T-helper 1 cell (primary cell): ENCODE data around the gene HTR4.

Experiments used
- DNase-seq, 5 donors: peaks; one replicate each; pipeline ENCODE4 v3.0.0-alpha.2; 2012 to 2020

The HTR4 gene

DNA sequence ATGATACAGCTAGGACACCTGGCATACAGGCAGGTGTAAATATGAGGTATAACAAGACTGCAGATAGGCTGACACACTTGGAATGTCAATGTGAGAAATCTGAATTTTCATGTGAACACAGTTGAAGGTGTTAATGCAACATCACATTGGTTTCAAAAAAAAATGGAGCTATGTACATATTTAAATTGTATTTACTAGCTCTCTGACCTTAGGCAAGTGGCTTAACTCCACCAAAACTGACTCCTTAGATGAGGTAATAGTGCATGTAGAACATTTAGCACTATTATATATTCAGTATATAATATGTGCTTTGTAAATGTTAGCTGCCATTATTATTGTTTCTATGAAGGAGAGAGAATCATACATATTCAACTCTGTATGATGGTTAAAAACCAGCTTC is 48.0 kb downstream of the HTR4 start:
- DNase-seq = no peak

GRCh38 chr5:148599187-148599586 is 55.1 kb downstream of the HTR4 start:
- no peak for DNase-seq

DNA sequence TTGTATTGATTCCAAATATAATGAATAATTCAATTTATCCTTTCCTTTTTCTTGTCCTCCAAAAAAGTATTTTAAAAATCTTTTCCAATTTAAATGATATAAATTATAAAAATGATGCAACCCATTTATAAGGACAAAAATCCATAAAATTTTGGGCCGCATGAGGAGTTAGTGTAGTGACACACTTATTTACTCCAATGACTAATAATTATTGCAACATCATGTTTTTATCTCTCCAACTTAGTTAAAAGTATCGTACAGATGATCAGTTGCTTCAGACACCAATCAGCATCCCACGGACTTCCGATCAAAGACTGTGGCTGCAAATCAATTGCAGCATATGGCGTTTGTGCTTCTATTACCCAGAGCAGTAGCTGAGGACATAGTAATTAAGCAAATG is 58.6 kb downstream of the HTR4 start:
- DNase-seq = no peak

DNA sequence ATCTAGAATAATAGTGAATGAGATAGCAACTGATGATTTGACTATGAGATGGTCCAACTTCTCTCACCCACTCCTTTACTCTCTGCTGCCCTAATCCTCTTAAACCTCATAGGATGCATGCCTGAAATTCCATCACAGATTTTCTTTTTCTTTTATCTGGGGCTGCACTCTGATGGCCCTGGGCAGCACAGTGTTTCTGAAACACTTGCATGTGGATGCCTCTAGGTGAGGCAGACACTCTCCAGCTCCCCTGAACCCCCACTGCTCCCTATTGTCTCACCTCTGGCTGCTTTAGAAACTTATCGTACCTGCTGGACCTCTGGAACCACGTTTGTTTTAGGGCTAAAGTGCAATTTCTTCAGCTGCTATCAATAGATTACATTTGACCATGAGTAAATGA is 67.5 kb downstream of the HTR4 start:
- no peak for DNase-seq

DNA sequence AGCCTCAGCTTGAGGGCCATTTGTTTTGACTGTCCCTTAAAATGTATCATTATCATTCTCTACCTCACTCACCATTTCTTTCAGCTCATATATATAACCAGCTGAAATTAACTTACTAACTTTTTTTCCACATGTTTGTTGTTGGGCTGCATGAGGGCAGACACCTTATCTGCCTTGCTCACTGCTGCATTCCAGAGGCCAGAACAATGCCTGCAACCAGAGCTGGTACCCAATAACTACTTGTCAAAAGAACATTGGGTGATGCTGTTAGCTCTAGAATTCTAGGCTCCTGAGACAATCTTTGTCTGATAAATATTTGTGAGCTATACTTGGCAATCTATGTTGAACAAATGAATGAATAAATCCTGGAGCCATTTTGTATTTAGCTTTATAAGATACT is 68.3 kb downstream of the HTR4 start:
- DNase-seq = no peak

DNA sequence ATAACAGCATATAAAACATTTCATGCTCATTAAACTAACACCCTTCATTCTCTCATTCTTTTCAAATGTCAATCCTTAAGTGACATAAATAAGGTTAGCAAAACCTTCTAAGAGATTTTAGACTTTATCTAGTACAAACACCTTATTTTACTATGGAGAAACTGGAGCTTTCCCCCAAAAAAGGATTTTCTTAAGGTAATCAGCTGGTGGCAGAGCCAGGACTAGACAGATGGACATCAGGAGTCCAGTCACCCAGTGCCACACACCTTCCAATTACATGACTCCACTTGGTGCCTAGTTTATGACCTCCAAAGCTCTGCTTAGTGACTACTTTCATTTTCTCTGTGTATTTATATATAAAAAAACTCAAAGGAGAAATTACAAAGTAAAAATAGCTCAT is 70.2 kb downstream of the HTR4 start:
- DNase-seq = no peak

DNA sequence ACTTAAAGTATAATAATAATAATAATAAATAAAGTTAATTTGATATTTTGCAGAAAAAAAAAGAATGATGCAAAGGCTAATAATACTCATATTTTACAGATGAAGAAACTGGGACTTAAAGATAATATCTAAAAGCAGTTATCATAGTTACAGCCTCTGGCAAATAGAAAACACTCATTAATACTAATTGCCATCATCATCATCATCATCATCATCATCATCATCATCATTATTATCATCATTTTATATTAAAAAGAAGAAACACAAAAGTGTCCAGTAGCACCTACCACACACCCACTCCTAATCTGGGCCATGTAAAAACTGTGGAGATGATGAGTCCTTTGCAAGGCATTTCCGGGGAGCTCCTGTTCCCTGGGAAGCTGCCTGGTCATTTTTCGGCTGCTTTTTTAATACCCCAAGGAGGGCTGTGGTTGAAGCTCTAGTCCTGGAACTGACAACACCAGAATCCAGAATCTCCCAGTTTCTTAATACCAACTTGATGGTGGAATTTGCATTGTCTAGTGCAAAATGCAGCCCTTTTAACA is 70.8 kb downstream of the HTR4 start:
- no peak for DNase-seq

DNA sequence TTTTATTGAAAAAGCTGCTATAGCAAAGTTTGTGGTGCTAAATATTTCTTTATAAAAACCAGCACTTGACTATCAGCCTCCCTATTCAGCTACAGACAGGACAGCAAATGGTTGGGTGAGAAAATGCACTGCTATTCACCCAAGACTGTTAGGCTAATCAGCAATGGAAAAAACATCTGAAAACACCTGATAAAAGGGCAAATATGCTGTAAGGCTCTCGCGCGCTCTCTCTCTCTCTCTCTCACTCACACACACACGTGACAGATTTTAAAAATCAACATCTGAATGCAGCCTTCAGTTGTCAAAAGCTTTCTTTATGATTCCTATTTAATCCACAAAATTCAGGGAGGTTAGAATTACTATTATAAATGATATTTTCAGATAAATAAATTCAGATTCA is 80.2 kb downstream of the HTR4 start:
- DNase-seq = no peak

- DNase-seq = no peak
These were observed 81.0 kb downstream of the HTR4 start for GRCh38 chr5:148573374-148573773.

GRCh38 chr5:148569948-148570347 is 84.4 kb downstream of the HTR4 start:
- no peak for DNase-seq

DNA sequence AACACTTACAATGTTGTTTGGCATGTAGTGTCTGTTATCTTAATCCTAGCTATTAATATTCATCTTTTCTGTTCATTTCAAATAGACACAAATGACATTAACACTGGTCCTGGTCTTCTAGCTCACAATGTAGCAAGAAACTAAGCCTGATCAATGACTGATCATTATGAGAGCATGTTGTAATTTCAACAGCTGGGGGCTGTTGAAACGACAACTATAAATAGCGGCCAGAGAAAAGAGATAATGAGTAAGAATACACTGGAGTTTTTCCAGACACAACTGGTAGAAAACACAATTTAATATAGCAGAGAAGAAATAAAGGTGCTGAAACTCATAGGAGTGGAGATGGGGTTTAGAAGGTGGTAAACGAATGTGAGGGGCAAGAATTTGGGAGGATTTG is 89.2 kb downstream of the HTR4 start:
- DNase-seq = no peak

DNA sequence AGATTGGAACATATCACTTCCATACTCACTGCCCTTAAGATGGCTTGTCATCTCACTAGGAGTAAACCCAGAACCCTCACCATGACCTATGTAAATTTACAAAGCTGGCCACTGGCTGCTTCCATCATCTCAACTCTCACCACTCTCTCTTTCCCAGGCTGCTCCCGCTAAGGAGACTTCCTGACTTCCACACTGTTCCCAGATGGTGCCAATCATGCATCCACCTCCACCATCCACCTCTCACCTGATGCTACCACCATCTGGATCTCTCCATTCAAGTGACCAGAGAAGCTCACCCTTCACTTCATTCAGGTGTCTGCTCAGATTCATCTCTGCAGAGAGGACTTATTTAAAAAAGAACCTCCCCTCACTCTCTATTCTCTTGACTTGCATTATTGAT is 91.3 kb downstream of the HTR4 start:
- DNase-seq = no peak

GRCh38 chr5:148561801-148562311 is 92.5 kb downstream of the HTR4 start:
- DNase-seq = no peak

DNA sequence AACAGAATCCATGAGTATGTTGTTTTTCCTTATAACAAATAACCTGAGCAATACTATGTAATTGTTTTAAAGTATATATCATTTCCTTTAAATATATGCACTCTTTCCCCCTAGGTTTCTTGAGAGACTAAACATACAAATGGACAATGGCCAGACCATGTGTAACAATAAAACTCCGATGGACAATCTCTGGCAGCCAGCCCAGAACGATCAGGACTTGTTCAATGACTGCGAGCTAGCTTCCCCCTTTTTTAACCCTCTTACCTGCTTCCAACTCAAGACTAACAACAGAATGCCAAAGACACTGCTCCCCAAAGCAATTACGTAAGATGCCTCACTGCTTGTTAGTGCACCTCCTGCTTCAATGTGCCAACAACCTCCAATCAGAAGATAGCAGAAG is 94.9 kb downstream of the HTR4 start:
- DNase-seq = no peak

- no peak for DNase-seq
These were observed 95.4 kb downstream of the HTR4 start for GRCh38 chr5:148558892-148559291.

GRCh38 chr5:148556835-148557234 is 97.5 kb downstream of the HTR4 start:
- DNase-seq = no peak

- no peak for DNase-seq
These were observed 99.7 kb downstream of the HTR4 start for GRCh38 chr5:148554621-148555020.

DNA sequence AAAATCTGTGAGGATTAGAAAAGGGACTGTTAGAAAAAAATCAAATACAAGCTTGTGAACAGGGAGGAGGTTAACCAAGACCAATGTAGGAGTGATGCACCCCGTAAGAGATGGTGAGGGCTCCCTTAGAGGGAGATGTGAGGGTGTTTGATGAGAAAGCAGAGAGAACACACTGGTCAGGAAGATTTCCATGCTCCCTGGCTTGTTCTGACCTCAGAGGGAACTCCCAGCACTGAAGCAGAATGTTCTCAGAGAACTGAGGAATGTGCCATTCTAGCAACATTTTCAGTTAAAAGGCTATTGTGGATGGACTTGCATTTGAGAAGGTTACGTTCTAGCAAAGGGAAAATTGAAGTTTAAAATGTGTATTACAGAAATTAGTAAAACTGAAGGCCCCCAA is 110.6 kb downstream of the HTR4 start:
- DNase-seq = no peak

- DNase-seq = no peak
These were observed 111.5 kb downstream of the HTR4 start for GRCh38 chr5:148542812-148543211.

DNA sequence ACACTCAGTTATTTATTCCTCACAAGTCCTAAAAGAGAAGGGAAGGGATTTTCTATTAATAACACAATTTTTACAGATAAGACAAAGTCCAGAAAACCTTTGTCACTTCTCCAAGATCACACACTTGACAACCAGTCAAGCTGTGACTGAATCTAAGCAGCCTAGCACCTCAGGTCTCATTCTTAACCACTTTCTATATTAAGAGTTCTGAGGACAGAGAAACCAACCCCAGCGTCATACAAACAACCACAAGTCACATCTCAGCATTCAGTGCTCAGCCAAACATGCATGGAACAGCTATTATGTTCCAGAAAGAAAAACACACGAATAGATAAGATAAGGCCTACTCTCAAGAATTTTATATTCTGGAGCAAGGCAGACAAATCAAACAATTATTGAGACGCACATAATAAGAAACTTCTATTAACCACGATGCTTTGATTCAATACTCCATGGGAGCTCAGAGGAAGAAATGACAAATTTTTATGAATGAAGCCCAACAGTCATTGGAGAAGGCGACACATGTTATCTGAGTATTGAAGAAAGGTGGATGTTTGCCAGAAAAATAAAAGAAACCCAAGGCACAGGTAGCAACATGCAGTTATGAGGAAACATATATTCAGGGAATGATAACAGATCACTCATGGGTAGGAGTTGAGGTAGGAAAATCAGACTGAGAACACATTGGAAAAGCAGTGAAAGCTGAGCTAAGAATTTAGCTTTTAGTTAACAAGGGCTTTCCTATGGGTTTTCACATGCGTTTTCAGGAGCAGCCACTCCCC is 113.1 kb downstream of the HTR4 start:
- no peak for DNase-seq

- no peak for DNase-seq
These were observed 113.7 kb downstream of the HTR4 start for GRCh38 chr5:148540647-148541046.

- no peak for DNase-seq
These were observed 114.5 kb downstream of the HTR4 start for GRCh38 chr5:148539851-148540250.

DNA sequence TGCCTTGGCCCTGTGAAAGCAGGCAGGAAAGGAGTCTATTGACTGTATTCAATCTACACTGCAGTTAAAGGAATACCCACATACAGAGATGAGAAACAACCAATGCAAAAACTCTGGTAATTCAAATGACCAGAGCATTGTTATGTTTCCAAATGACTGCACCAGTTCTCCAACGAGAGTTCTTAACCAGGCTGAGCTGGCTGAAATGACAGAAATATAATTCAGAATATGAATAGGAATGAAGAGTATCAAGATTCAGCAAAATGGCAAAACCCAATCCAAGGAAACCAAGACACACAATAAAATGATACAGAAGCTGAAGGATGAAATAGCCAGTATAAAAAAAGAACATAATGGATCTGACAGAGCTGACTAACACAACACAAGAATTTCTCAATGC is 119.1 kb downstream of the HTR4 start:
- no peak for DNase-seq

DNA sequence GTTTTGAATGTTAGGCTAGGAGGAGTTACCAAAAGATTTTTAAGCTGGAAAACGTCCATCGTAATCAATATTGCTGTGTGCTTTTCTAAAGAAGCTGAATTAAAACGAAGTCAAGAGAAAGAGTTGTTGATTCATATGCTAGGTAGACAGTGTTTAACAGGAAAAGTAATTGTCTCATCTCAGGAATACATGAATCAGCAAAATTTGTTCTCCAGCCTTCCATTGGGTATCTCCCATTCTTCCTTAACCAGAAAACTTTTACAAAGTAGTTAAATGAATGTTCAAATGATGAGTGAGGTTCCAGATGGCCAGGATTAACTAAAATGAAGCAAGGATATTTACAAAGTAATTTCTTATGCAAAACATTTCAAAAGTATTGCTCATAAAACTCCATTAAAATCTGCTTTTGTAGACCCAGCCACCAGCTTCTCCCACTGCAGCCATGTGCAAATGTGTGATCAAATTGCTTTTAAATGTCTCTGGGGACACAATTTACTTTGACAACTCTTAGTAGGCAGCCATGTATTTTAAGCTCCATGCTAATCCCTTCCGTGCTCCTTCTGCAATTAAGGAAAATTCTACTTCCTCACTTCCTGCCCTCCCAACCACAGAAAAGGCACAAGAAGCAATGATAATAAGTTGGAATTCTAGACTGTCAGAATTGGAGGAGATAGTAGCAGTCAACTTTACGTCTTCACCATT is 121.2 kb downstream of the HTR4 start:
- no peak for DNase-seq
